Measurements from ENCODE around the gene DEFB124.

The DEFB124 gene

DNA sequence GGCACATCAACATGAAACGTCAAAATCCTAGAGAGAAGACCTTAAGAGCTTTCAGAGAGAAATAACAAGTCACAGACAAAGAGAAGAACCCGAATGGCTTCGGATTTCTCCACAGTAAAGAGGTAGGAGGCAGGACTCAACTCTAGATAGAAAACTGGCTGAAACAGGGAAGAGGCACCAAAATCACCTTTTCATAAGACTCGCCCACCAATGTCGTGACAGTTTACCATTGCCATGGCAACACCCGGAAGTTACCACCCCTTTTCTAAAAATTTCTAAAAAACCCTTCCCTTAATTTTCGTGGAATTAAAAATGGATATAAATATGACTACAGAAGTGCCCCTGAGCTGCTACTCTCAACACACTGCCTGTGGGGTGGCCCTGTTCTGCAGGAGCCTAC, 56.6 kb downstream of the DEFB124 start:
- no peak for DNase-seq

DNA sequence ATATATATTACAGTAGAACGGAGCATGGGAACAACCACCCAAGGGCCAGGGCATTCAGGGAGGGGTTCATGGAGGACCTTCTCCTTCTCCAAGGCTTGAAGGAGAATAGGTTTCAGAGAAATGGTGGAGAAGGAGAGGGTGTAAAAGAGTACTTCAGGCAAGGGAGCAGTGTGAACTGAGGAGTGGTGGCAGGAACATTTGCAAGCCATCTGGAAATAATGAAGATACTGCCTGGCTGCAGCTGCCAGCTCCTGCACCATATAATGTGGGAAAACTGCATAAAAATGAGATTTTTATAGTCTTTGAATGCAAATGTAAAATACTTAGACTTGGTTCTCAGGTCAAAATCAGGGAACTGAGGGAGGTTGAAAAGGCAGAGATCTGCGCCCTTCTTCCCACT, 59.3 kb downstream of the DEFB124 start:
- DNase-seq = no peak
